Measurements from ENCODE around the gene NOTCH1.

The NOTCH1 gene

DNA sequence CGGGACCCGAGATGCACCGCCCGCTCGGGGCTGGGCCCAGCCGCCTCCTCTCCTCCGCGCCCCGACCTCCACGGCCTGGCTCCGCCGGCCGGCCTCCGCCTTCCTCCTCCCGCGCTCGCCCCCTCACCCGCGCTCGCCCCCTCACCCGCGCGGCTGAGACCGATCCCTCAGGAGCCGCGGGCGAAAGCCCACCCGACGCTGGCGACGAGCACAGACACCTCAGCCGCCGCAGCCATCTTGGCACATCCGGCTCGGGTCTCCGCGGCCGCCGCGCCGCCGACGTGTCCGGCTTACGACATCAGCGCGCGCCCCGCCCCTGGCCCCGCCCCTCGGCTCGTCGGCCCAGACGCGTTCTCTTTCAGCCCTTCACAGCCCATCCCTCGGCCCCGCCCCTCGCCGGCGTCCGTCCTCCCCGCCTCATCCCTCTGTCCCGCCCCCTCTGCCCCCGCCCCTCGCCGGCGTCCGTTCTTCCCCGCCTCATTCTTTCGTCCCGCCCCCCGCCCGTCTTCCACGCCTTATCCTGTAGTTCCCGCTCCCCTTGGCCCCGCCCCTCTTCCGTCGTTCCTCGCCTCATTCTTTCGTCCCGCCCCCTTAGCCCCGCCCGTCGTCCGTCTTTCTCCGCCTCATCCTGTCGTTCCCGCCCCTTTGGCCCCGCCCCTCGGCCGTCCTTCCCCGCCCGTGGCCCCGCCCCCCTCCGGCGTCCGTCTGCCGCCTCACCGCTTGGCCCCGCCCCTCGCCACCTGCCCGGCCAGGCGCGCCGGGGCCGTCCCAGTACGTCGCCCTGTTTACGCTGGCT lies 62.9 kb downstream of the NOTCH1 start, which contains the start of gene SEC16A:
TSS of gene SEC16A (minus strand) at position 248 of the 796 bp plus-strand sequence. CDS start 5,425 bp downstream, outside the sequence.
- no peaks in the 10 kb centered on the region for H3K9me3 ChIP-seq (ENCODE audit: insufficient read depth, low read length)
- H3K4me1 ChIP-seq (ENCODE audit: low read length), result peaks cover 13% of the 10 kb centered on the region
- H3K79me2 ChIP-seq (ENCODE audit: low read length), result peaks cover 49% of the 10 kb centered on the region
- peaks cover 11% of the 10 kb centered on the region for H3K27me3 ChIP-seq (ENCODE audit: low read depth, low read length)
- H3K4me3 ChIP-seq (ENCODE audit: low read length), result peak within 1 kb of the TSS; percentile 98
- peaks cover 9% of the 10 kb centered on the region for H3K36me3 ChIP-seq (replicated peaks; ENCODE audit: low read depth, low read length)
- H2AFZ ChIP-seq (ENCODE audit: low read depth, low read length), result peak within 1 kb of the TSS; percentile 82; the same call in 1 of the 2 replicates
- TF ChIP-seq, protein P1, sequence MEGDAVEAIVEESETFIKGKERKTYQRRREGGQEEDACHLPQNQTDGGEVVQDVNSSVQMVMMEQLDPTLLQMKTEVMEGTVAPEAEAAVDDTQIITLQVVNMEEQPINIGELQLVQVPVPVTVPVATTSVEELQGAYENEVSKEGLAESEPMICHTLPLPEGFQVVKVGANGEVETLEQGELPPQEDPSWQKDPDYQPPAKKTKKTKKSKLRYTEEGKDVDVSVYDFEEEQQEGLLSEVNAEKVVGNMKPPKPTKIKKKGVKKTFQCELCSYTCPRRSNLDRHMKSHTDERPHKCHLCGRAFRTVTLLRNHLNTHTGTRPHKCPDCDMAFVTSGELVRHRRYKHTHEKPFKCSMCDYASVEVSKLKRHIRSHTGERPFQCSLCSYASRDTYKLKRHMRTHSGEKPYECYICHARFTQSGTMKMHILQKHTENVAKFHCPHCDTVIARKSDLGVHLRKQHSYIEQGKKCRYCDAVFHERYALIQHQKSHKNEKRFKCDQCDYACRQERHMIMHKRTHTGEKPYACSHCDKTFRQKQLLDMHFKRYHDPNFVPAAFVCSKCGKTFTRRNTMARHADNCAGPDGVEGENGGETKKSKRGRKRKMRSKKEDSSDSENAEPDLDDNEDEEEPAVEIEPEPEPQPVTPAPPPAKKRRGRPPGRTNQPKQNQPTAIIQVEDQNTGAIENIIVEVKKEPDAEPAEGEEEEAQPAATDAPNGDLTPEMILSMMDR (IDR thresholded peaks at IDR 0.05; ENCODE audit: low read depth, low read length), result no peak
- TF ChIP-seq EZH2phosphoT487 (IDR thresholded peaks at IDR 0.05; ENCODE audit: low read depth), result no peak
- peak within 1 kb of the TSS; percentile 95 for H3K9ac ChIP-seq (ENCODE audit: low read length)
- H3K4me2 ChIP-seq (ENCODE audit: low read length), result peak within 1 kb of the TSS; percentile 99
- H3K27ac ChIP-seq (ENCODE audit: low read length), result peak within 1 kb of the TSS; percentile 93
- H4K20me1 ChIP-seq (ENCODE audit: insufficient read depth, low read length), result peaks cover 41% of the 10 kb centered on the region

GRCh38 chr9:136482046-136482792 lies 63.6 kb downstream of the NOTCH1 start:
- Histone ChIP-seq H2AFZ (ENCODE audit: low read depth, low read length) (no peak overlapping the region), H4K20me1 (ENCODE audit: insufficient read depth, low read length) (peaks cover 49% of the 10 kb centered on the region)

DNA sequence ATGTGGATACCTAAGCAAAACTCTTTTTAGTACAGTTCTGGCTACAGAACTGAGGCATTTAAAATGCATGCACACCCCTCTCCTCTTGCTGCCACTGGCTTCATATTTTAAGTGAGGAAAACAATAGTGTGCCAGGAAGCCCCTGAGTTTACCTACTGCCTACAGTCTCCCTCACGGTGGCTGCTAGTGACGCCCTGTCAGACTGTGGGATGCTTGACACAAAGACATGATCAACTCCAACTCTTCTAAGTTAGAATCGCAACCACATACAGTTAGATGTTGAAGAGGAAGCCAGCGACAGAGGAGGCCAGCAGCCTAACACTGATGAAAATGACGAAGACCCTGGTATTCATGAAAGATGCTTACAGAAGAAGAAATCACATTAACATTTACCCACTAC lies 64.3 kb downstream of the NOTCH1 start:
- Histone ChIP-seq H3K27ac (ENCODE audit: low read length) (peak overlapping the region; percentile 89), H3K4me3 (ENCODE audit: low read length) (peak overlapping the region; percentile 98), H3K79me2 (ENCODE audit: low read length) (peaks cover 63% of the 10 kb centered on the region), H3K36me3 (replicated peaks; ENCODE audit: low read depth, low read length) (peaks cover 22% of the 10 kb centered on the region), H4K20me1 (ENCODE audit: insufficient read depth, low read length) (peaks cover 53% of the 10 kb centered on the region), H3K4me1 (ENCODE audit: low read length) (peaks cover 13% of the 10 kb centered on the region), H3K27me3 (ENCODE audit: low read depth, low read length) (no peaks in the 10 kb centered on the region), H3K4me2 (ENCODE audit: low read length) (peak overlapping the region; percentile 99), H3K9ac (ENCODE audit: low read length) (peak overlapping the region; percentile 95), H3K9me3 (ENCODE audit: insufficient read depth, low read length) (no peaks in the 10 kb centered on the region), H2AFZ (ENCODE audit: low read depth, low read length) (no peak overlapping the region)
- TF ChIP-seq, protein P1 (IDR thresholded peaks at IDR 0.05; ENCODE audit: low read depth, low read length), result no peak
- no peak for TF ChIP-seq EZH2phosphoT487 (IDR thresholded peaks at IDR 0.05; ENCODE audit: low read depth)

More at GRCh38 chr9:136482046-136482792, 63.6 kb downstream of the NOTCH1 start:
- Histone ChIP-seq H3K4me2 (ENCODE audit: low read length) (peak overlapping the region; percentile 99), H3K4me1 (ENCODE audit: low read length) (peaks cover 13% of the 10 kb centered on the region), H3K4me3 (ENCODE audit: low read length) (peak overlapping the region; percentile 98), H3K27ac (ENCODE audit: low read length) (peak overlapping the region; percentile 89), H3K36me3 (replicated peaks; ENCODE audit: low read depth, low read length) (peaks cover 16% of the 10 kb centered on the region), H3K9ac (ENCODE audit: low read length) (peak overlapping the region; percentile 95), H3K27me3 (ENCODE audit: low read depth, low read length) (peaks cover 3% of the 10 kb centered on the region; the same call in 1 of the 2 replicates), H3K79me2 (ENCODE audit: low read length) (peaks cover 57% of the 10 kb centered on the region), H3K9me3 (ENCODE audit: insufficient read depth, low read length) (no peaks in the 10 kb centered on the region)
- TF ChIP-seq, protein P1 (IDR thresholded peaks at IDR 0.05; ENCODE audit: low read depth, low read length), result no peak
- TF ChIP-seq EZH2phosphoT487 (IDR thresholded peaks at IDR 0.05; ENCODE audit: low read depth), result no peak
